ENCODE data around the gene ACTA1.

ACTA1 gene

DNA sequence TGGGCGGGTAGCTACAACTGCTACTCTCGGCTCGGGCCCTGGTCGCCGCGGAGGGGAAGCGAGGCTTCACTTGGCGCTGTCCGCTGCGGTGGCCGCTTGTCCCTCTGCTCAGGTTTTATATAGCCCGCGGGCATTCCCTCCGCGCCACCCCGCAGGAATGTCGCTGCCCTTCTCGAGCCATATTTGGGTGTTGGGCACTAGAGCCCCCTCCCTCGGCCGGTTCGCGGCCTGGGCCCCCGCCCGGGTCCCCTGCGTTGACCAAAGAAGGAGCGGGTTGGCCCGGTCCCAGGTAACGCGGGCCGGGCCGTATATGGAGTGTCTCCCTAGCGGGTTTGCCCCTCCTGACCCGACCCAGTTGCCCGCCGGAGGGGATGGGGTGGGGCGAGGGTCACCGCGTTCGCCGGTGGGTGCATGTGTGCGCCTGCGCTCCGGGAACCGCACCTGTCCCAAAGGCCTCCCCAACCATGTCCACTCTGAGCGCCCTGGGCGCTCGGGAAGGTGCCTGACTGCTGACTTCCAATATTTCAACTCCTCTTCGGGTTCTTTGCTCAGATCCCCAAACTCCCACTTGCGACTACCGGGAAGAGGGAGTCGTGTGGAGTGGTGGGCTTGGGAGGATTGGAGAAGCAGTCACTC, at the start of gene ACTA1:
Gene ACTA1 (minus strand): TSS at position 90 of the 636 bp plus-strand sequence. CDS start 979 bp downstream, outside the sequence.
- TF ChIP-seq TCF12 (IDR thresholded peaks at IDR 0.05; ENCODE audit: low read depth): no peak
- TF ChIP-seq, protein P1, sequence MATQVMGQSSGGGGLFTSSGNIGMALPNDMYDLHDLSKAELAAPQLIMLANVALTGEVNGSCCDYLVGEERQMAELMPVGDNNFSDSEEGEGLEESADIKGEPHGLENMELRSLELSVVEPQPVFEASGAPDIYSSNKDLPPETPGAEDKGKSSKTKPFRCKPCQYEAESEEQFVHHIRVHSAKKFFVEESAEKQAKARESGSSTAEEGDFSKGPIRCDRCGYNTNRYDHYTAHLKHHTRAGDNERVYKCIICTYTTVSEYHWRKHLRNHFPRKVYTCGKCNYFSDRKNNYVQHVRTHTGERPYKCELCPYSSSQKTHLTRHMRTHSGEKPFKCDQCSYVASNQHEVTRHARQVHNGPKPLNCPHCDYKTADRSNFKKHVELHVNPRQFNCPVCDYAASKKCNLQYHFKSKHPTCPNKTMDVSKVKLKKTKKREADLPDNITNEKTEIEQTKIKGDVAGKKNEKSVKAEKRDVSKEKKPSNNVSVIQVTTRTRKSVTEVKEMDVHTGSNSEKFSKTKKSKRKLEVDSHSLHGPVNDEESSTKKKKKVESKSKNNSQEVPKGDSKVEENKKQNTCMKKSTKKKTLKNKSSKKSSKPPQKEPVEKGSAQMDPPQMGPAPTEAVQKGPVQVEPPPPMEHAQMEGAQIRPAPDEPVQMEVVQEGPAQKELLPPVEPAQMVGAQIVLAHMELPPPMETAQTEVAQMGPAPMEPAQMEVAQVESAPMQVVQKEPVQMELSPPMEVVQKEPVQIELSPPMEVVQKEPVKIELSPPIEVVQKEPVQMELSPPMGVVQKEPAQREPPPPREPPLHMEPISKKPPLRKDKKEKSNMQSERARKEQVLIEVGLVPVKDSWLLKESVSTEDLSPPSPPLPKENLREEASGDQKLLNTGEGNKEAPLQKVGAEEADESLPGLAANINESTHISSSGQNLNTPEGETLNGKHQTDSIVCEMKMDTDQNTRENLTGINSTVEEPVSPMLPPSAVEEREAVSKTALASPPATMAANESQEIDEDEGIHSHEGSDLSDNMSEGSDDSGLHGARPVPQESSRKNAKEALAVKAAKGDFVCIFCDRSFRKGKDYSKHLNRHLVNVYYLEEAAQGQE (IDR thresholded peaks at IDR 0.05; ENCODE audit: low read depth): peak; percentile 36; the same call in 1 of the 2 replicates

DNA sequence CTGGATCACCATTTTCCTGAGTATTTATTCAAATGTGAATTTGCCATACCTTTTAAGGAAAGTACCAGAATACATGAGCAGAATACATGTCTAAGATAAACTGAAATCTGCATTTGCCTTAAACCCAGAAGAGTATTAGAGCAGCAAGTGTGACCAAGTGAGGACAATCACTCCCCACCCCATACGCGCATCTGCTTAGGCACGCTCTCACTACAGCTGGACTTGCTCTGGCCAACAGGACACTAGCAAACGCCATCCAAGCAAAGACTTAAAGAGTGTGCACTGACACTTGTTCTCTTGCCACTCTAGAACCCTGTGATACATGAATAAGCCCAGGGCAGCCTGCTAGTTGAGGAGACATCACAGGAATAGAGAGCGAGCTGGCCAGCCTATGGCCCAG, 48.6 kb upstream of the ACTA1 start:
- TF ChIP-seq EP300 (IDR thresholded peaks at IDR 0.05; ENCODE audit: borderline replicate concordance) (no peak), CREB1 (IDR thresholded peaks at IDR 0.05; ENCODE audit: low read depth) (no peak), EGR1 (IDR thresholded peaks at IDR 0.05) (no peak), RAD21 (IDR thresholded peaks at IDR 0.05; ENCODE audit: low read depth) (no peak), NFIC (IDR thresholded peaks at IDR 0.05) (no peak), TCF12 (IDR thresholded peaks at IDR 0.05; ENCODE audit: low read depth) (no peak), TAF1 (IDR thresholded peaks at IDR 0.05; ENCODE audit: low read depth) (no peak), YY1 (IDR thresholded peaks at IDR 0.05; ENCODE audit: low read depth) (no peak), FOXM1 (IDR thresholded peaks at IDR 0.05; ENCODE audit: borderline replicate concordance, low read depth) (no peak), CEBPB (IDR thresholded peaks at IDR 0.05) (no peak), ZBTB7A (IDR thresholded peaks at IDR 0.05; ENCODE audit: low read depth) (no peak), TEAD4 (IDR thresholded peaks at IDR 0.05) (no peak)
- TF ChIP-seq, protein P2, sequence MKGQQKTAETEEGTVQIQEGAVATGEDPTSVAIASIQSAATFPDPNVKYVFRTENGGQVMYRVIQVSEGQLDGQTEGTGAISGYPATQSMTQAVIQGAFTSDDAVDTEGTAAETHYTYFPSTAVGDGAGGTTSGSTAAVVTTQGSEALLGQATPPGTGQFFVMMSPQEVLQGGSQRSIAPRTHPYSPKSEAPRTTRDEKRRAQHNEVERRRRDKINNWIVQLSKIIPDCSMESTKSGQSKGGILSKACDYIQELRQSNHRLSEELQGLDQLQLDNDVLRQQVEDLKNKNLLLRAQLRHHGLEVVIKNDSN (IDR thresholded peaks at IDR 0.05): no peak
- TF ChIP-seq, protein P3, sequence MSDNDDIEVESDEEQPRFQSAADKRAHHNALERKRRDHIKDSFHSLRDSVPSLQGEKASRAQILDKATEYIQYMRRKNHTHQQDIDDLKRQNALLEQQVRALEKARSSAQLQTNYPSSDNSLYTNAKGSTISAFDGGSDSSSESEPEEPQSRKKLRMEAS (IDR thresholded peaks at IDR 0.05): no peak
- TF ChIP-seq, protein P1 (IDR thresholded peaks at IDR 0.05; ENCODE audit: low read depth): no peak

DNA sequence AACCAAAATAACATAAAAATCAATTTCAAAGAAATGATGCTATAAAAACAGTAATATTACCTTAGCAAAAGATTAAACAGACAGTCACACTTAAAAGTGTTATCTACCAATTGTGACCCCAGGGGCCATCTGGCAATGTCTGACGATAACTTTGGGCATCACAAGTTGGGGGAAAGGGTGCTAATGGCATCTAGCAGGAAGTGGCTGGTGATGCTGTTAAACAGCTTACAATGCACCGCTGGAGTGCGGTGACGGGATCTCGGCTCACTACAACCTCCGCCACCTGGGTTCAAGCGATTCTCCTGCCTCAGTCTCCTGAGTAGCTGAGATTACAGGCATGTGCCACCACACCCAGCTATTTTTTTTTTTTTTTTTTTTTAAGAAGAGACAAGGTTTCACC, 46.6 kb upstream of the ACTA1 start:
- TF ChIP-seq CEBPB (IDR thresholded peaks at IDR 0.05) (no peak), TAF1 (IDR thresholded peaks at IDR 0.05; ENCODE audit: low read depth) (no peak), YY1 (IDR thresholded peaks at IDR 0.05; ENCODE audit: low read depth) (no peak), EP300 (IDR thresholded peaks at IDR 0.05; ENCODE audit: borderline replicate concordance) (no peak), FOXM1 (IDR thresholded peaks at IDR 0.05; ENCODE audit: borderline replicate concordance, low read depth) (no peak), EGR1 (IDR thresholded peaks at IDR 0.05) (no peak), TEAD4 (IDR thresholded peaks at IDR 0.05) (no peak), NFIC (IDR thresholded peaks at IDR 0.05) (no peak), TCF12 (IDR thresholded peaks at IDR 0.05; ENCODE audit: low read depth) (no peak), RAD21 (IDR thresholded peaks at IDR 0.05; ENCODE audit: low read depth) (no peak), ZBTB7A (IDR thresholded peaks at IDR 0.05; ENCODE audit: low read depth) (no peak)
- TF ChIP-seq, protein P1 (IDR thresholded peaks at IDR 0.05; ENCODE audit: low read depth): no peak

DNA sequence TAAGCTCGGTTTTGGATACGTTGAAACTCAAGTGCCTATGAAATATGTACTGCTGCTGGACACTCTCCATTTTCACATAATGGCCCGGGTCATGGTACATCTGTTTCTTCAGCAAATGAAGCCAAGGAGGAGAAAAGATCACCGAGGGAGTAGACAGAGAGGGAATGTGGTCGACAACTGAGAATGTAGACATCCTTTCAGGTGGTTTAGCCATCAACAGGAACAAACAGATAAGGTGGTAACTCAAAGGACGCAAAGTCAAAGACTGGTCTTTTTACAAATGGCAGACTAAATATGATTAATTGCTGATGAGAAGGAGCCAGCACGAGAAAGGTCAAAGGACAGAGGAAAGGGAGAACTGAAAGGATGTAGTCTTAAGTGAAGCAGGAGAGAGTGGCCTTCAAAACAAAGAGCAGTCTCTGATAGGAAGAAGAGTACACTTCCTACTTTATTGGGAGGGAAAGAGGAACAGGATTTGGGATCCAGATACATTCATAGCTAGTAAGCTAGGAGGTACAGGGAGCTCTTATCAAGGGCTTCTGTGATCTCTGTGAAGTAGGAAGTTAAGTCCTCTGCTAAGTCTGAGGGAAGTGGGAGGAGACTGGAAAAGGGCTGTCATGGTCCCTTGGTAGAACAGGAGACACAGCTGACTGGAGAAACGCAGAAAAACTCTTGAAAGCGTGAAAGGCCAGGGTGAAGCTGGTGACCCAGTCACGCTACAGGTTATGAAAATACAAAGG, 45.9 kb upstream of the ACTA1 start:
- TF ChIP-seq CREB1 (IDR thresholded peaks at IDR 0.05; ENCODE audit: low read depth) (no peak), ZBTB7A (IDR thresholded peaks at IDR 0.05; ENCODE audit: low read depth) (no peak), FOXM1 (IDR thresholded peaks at IDR 0.05; ENCODE audit: borderline replicate concordance, low read depth) (no peak), TEAD4 (IDR thresholded peaks at IDR 0.05) (no peak), TCF12 (IDR thresholded peaks at IDR 0.05; ENCODE audit: low read depth) (no peak), CEBPB (IDR thresholded peaks at IDR 0.05) (no peak), NFIC (IDR thresholded peaks at IDR 0.05) (no peak), TAF1 (IDR thresholded peaks at IDR 0.05; ENCODE audit: low read depth) (no peak), EGR1 (IDR thresholded peaks at IDR 0.05) (no peak), EP300 (IDR thresholded peaks at IDR 0.05; ENCODE audit: borderline replicate concordance) (no peak)
- TF ChIP-seq, protein P2 (IDR thresholded peaks at IDR 0.05): no peak
- TF ChIP-seq, protein P1 (IDR thresholded peaks at IDR 0.05; ENCODE audit: low read depth): no peak
- TF ChIP-seq, protein P3 (IDR thresholded peaks at IDR 0.05): no peak

Measured in Ishikawa (cell line).